Upper lobe of left lung (tissue), 4 donors: Measurements from ENCODE around the gene CD300A.
"Not testable (repeated sequence)": the region's sequence is repeated elsewhere in the genome, so short reads cannot be mapped to it uniquely, and the experiment has no call there.

Experiments used
- POLR2A ChIP-seq, 4 donors: fragments of 450-650 bp; IDR thresholded peaks; one replicate each; pipeline ENCODE4 v1.5.1; 2016 to 2017; ENCODE audit warnings: antibody characterized with exemption in 4 of 4, mild to moderate bottlenecking in 2 of 4
- TF ChIP-seq, protein P1 (sequence below), 6 experiments: fragments of 450-650 bp in 4 of 6; fragments of 200-600 bp in 2 of 6; sonication (generic) in 2 of 6; IDR thresholded peaks; one replicate each; pipeline ENCODE4 v1.5.1; 2016 to 2019; ENCODE audit warnings: antibody characterized with exemption in 6 of 6

DNA sequence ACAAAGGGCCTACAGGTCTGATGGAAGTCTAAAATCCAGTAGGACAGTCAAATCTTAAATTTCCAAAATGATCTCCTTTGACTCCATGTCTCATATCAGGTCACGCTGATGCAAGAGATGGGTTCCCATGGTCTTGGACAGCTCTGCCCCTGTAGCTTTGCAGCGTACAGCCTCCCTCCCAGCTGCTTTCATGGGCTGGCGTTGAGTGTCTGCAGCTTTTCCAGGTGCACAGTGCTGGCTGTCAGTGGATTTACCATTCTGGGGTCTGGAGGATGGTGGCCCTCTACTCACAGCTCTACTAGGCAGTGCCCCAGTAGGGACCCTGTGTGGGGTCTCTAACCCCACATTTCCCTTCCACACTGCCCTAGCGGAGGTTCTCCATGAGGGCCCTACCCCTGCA is 21.8 kb downstream of the CD300A start:
- TF ChIP-seq, protein P1, sequence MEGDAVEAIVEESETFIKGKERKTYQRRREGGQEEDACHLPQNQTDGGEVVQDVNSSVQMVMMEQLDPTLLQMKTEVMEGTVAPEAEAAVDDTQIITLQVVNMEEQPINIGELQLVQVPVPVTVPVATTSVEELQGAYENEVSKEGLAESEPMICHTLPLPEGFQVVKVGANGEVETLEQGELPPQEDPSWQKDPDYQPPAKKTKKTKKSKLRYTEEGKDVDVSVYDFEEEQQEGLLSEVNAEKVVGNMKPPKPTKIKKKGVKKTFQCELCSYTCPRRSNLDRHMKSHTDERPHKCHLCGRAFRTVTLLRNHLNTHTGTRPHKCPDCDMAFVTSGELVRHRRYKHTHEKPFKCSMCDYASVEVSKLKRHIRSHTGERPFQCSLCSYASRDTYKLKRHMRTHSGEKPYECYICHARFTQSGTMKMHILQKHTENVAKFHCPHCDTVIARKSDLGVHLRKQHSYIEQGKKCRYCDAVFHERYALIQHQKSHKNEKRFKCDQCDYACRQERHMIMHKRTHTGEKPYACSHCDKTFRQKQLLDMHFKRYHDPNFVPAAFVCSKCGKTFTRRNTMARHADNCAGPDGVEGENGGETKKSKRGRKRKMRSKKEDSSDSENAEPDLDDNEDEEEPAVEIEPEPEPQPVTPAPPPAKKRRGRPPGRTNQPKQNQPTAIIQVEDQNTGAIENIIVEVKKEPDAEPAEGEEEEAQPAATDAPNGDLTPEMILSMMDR (IDR thresholded peaks at IDR 0.05): not testable (repeated sequence)
- not testable (repeated sequence) for TF ChIP-seq POLR2A (IDR thresholded peaks at IDR 0.05)
